Epidermal melanocyte (primary cell): Measurements from ENCODE around the gene GYPE.
"Not testable (repeated sequence)": the region's sequence is repeated elsewhere in the genome, so short reads cannot be mapped to it uniquely, and the experiment has no call there.

Experiments
- DNase-seq: peaks from one replicate; pipeline ENCODE4 v3.0.0; 2011; ENCODE audit warnings: low spot score; ENCODE audit not compliant: insufficient read length

Gene GYPE

GRCh38 chr4:143870523-143871268 lies 34.7 kb downstream of the GYPE start:
- DNase-seq, result not testable (repeated sequence)

DNA sequence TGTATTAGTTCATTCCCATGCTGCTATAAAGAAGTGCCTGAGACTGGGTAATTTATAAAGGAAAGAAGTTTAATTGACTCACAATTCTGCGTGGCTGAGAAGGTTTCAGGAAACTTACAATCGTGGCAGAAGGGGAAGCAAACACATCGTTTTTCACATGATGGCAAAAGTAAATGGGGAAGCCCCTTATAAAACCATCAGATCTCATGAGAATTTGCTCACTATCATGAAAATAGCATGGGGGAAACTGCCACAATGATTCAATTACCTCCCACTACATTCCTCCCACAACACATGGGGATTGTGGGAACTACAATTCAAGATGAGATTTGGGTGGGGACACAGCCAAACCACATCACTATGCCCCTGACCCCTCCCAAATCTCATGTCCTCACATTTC lies 35.4 kb downstream of the GYPE start:
- not testable (repeated sequence) for DNase-seq

GRCh38 chr4:143862716-143863115 lies 42.6 kb downstream of the GYPE start:
- not testable (repeated sequence) for DNase-seq

DNA sequence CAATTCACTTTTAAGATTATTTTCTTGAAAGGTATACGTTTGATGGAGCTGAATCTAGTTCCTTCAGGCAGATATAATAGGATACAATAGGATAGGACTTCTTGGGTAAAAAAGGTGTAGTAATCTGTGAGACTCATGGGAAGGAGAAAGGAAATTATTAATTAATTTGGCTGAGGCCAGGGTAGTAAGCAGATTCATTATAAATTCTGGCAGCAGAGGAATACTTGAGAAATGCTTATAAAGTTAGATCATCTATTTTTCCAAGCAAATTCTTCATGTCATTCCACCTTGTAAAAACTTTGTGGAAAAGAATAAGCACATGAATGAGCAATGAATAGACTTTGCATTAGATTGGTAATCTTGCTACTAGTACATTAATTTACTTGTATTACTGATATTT lies 46.9 kb downstream of the GYPE start:
- no peak for DNase-seq

DNA sequence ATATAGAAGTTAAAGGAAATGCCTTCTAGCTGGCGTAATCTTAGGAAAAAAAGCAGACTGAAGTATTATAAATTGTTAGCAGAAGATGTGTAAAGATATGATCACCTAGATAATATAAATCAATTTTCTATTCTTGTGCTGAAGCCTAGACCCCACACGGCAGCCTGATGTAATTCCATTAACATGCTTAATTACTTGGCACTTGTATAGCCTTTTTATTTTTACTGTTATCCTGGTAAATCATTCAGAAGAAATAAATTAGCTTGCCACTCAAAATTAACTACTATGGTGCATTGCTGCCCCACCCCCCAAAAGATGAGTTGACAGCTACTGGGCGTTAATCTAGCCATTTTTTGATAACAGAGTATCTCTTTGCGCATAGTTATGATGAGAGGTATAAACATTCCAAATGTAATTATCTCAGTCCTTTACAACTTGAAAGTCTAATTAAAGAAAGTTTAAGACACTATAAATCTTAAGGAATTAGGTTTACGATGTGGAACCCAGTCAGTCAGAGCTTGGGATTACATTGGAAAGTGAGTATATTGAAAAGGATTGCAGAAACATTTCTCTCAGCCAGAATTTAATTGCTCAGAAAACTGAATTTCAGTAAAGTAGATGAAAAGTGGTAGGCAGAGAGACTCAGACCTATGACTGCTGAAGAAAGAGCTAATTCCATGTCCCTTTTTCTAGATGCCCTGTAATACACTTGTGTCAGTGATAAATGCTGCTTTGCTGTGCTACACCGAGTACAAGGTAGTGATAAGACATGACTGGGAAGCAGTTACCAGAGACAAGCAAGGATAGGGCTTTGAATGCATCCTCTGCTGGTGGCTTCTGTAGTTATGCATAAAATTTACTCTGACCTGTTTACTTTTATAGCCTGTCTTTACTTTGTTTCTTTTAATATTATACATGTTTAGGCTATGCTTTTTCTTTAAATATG lies 47.7 kb downstream of the GYPE start:
- DNase-seq, result not testable (repeated sequence)

DNA sequence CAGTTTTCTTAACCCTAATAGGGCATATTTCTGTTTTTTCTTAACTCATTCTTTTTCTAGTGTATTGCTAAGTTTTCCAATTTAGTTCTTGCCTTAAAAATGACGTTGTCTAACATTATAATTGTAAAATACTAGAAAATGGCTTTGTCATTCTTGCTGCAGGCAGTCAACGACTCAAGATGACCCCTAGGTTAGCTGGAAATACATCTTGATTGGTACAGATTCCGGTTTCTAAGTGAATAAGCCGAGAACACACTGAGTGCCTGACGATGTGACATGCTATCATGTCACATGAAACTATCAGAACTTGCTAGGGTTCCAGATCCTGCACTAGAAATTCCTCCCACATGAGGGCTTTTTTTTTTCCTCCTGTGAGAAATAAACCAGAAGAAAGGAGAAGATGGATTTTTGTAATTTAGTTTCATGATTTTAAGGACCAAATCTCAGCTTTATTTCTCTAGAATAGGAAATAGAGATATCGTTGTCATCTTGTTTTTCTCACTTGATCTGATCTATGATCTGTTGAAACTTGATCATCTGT lies 49.3 kb downstream of the GYPE start:
- DNase-seq, result not testable (repeated sequence)

DNA sequence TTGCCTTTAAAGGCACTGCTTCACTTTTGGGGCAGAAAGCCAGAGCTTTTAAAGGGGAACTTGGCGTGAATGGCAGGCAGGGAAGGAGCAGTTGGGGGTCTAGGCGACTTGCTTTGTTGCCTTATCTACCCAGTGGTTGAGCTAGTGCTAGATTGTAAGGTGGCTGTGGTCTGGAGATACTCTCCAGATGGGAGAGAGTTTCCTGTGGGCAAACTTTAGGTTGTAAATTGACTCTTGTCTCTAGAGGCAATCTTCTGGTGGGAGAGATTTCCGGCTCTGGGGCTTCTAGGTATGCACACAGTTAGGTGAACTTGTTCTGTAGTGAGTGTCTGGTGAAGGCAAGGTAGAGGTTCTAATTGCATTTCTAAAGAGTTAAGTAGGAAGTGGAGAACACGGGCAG lies 50.7 kb downstream of the GYPE start:
- DNase-seq, result not testable (repeated sequence)

DNA sequence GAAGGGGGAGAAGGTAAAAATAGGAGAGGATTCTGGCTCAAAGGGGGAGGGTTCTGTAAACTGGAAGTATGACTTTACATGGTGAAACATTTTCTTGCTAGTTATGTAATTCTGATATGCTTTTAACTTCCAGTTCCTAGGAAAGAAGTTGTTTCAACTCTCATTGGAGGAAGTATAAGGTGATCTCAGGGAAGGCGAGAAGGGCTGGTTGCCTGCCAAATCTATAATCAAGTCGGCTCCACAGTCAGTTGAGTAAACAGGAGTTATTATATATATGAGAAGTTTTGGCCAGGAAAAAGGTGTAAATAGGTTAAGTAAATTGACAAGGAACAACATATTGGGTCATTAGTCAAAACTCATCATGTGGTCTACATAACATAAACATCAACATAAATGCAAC lies 56.1 kb downstream of the GYPE start:
- DNase-seq, result not testable (repeated sequence)

- DNase-seq, result not testable (repeated sequence)
These were observed 61.9 kb downstream of the GYPE start for GRCh38 chr4:143843506-143843832.

DNA sequence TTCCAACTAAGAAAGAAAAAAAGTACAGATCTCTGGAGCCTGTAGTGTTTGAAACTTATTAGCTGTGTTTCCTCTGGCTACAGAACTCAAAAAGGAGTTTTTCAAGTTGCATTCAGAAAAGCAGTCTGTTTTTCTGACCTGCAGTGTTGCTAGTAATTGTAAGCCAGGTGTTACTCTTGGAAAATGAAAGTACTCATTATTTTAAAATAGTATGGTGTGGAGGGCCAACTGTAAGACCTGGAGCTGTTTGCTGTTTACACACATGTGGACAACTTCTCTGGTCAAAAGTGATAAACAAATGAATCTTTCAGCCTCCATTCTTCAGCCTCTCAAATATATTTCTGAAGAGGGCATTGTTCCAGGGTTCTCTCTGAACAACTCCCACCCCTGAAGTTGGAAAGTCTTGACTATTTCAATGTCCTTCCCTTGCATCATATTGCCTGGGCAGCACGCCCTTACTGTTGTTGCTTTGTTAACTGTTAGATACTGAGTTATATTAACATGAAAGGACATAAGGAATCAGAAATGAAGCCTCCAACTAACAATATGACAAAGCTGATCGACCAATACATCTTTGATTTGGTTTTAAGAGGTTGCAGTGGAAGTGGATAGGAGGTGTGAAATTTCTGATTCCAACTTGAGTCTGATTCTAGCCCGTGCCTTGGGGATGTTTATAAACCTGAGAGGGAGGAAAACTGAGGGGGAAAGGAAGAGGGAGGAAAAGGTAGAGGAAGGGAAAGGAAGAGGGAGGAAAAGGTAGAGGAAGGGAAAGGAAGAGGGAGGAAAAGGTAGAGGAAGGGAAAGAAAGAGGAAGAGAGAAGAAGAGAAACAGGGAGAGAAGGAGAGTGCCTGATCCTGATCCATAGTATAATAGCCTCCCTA lies 62.5 kb downstream of the GYPE start:
- DNase-seq, result not testable (repeated sequence)

- not testable (repeated sequence) for DNase-seq
These were observed 65.9 kb downstream of the GYPE start for GRCh38 chr4:143839413-143839812.

GRCh38 chr4:143834196-143834595 lies 71.2 kb downstream of the GYPE start:
- DNase-seq, result not testable (repeated sequence)

DNA sequence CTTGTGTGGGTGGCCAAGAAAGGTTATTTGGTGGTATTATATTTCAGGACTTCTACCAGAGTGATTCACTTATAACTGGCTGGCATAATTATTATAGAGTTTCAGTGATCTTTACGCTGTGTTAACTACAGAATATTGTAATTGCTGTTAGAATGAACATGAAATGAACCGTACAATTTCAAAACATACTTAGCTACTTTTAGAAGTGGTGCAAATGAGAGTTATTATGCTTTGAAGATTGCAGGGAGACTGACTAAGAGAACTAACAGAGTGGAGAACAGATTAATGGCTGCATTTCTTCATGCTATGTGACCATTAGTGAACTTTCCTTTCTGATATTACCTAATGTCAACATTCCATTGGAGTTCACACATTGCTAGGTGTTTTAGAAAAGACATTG lies 71.7 kb downstream of the GYPE start:
- DNase-seq, result not testable (repeated sequence)

DNA sequence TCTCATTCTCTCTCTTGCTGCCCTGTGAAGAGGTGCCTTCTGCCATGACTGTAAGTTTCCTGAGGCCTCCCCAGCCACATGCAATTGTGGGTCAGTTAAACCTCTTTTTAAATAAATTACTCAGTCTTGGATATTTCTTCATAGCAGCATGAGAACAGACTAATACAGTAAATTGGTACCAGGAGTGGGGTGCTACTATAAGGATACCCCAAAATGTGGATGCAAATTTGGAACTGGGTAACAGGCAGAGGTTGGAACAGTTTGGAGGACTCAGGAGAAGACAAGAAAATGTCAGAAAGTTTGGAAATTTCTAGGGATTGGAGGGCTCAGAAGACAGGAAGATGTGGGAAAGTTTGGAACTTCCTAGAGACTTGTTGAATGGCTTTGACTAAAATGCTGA lies 74.8 kb downstream of the GYPE start:
- DNase-seq, result not testable (repeated sequence)

DNA sequence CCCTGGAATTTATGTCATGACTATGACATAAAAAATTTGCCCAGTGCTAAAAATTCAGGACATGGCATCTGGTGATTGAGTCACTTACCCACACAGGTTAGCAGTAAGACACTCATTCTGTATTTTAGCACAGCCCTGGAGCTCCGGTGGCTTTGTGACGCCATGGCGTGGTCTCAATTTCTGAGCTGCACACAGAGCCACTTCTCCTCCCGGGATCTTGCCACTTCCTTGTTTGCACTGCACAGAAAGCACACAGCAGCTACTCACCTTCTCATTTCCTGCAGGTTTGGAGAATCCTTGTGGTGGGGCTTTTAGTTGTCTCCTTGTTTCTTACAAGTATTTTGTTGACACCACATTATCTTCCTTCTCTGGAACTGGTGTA lies 76.1 kb downstream of the GYPE start:
- DNase-seq, result not testable (repeated sequence)
